B cell (primary cell): ENCODE data around the gene LDHAL6B. TPM values are rescaled to one million over a fixed set of nuclear protein-coding genes. Genes with fewer than 3 reads are reported as not detected.

ENCODE experiments used
- ATAC-seq: fragments of 200-7000 bp; cut with Tn5 transposase; one replicate; pipeline ENCODE4 v1.10.0; 2021; ENCODE audit warnings: low read depth, mild to moderate bottlenecking, moderate number of reproducible peaks, moderate library complexity
- CTCF ChIA-PET: fragments of 350-600 bp; sonication (Branson Sonifier 250); formaldehyde crosslinking; loops from one replicate; lab custom pipeline; 2021; ENCODE audit warnings: antibody characterized with exemption, inconsistent platforms; lab: Charles Lee
- POLR2A ChIA-PET: fragments of 350-600 bp; sonication (Branson Sonifier 250); formaldehyde crosslinking; loops from one replicate; lab custom pipeline; 2021; ENCODE audit warnings: antibody characterized with exemption; lab: Charles Lee
- DNase-seq: peaks from one replicate; pipeline ENCODE4 v3.0.0; 2013
- H2AFZ ChIP-seq: 2 replicates; pipeline ENCODE4 v1.6.1; 2012; ENCODE audit warnings: mild to moderate bottlenecking, low read depth, low read length; ENCODE audit not compliant: insufficient read depth, poor library complexity, severe bottlenecking
- H3K27ac ChIP-seq, 2 donors: 1 replicate in 1 of 2; 2 replicates in 1 of 2; pipeline ENCODE4 v1.5.1; 2012 to 2013; ENCODE audit warnings: low read length in 2 of 2, mild to moderate bottlenecking in 2 of 2, moderate library complexity in 1 of 2
- H3K27me3 ChIP-seq, 4 experiments: fragments of 200-600 bp in 1 of 4; sonication (generic) in 1 of 4; replicated peaks in 1 of 4; 1 replicate in 2 of 4; 2 replicates in 2 of 4; pipeline versions ENCODE4 v1.6.1 to v1.7.0; 2013 to 2016; ENCODE audit warnings: low read length in 3 of 4, mild to moderate bottlenecking in 2 of 4, mixed read lengths in 1 of 4, moderate library complexity in 1 of 4; ENCODE audit not compliant: insufficient read depth in 4 of 4, control insufficient read depth in 3 of 4; ENCODE audit errors: control extremely low read depth in 1 of 4
- H3K36me3 ChIP-seq, 2 experiments: replicated peaks in 1 of 2; 1 replicate in 1 of 2; 2 replicates in 1 of 2; pipeline versions ENCODE4 v1.6.1 to v1.7.1; 2013; ENCODE audit warnings: low read length in 1 of 2; ENCODE audit not compliant: insufficient read depth in 2 of 2, control insufficient read depth in 1 of 2; ENCODE audit errors: control extremely low read depth in 1 of 2, extremely low read depth in 1 of 2
- H3K4me1 ChIP-seq, 2 donors: fragments of 200-600 bp in 1 of 2; sonication (generic) in 1 of 2; 1 replicate in 1 of 2; 2 replicates in 1 of 2; pipeline versions ENCODE4 v1.5.1 to v1.6.1; 2013 to 2017; ENCODE audit warnings: low read length in 2 of 2; ENCODE audit not compliant: control insufficient read depth in 2 of 2, insufficient read depth in 2 of 2
- H3K4me2 ChIP-seq: replicated peaks from 2 replicates; pipeline ENCODE3; 2012; ENCODE audit warnings: mild to moderate bottlenecking, low read depth, low read length; ENCODE audit not compliant: poor library complexity, severe bottlenecking
- H3K4me3 ChIP-seq, 5 experiments: fragments of 200-600 bp in 1 of 5; sonication (generic) in 1 of 5; 1 replicate in 3 of 5; 2 replicates in 2 of 5; pipeline versions ENCODE4 v1.5.1 to v1.7.0; 2011 to 2016; ENCODE audit warnings: low read length in 4 of 5, mild to moderate bottlenecking in 4 of 5, low read depth in 2 of 5, control low read depth in 1 of 5, moderate library complexity in 1 of 5; ENCODE audit not compliant: insufficient read depth in 1 of 5; ENCODE audit errors: control extremely low read depth in 1 of 5, extremely low read depth in 1 of 5
- H3K79me2 ChIP-seq: fragments of 200-600 bp; sonication (generic); one replicate; pipeline ENCODE4 v1.6.0; 2016; ENCODE audit warnings: low read length; ENCODE audit not compliant: control insufficient read depth, insufficient read depth
- H3K9ac ChIP-seq: fragments of 200-600 bp; sonication (generic); 2 replicates; pipeline ENCODE4 v1.6.1; 2017; ENCODE audit warnings: mild to moderate bottlenecking, low read length, moderate library complexity
- H3K9me3 ChIP-seq, 3 donors: one replicate each; pipeline versions ENCODE4 v1.6.1 to v1.7.1; 2013; ENCODE audit warnings: low read length in 2 of 3; ENCODE audit not compliant: control insufficient read depth in 2 of 3, insufficient read depth in 1 of 3; ENCODE audit errors: control extremely low read depth in 1 of 3
- H4K20me1 ChIP-seq: 2 replicates; pipeline ENCODE4 v1.6.0; 2012; ENCODE audit warnings: mild to moderate bottlenecking, low read length; ENCODE audit not compliant: insufficient read depth, control insufficient read depth, poor library complexity, severe bottlenecking
- H3K27ac Mint-ChIP-seq: one replicate; pipeline ENCODE4 v1.8.0; 2021; ENCODE audit warnings: mixed read lengths
- H3K27me3 Mint-ChIP-seq: one replicate; pipeline ENCODE4 v1.8.0; 2021; ENCODE audit warnings: mixed read lengths
- H3K4me1 Mint-ChIP-seq: one replicate; pipeline ENCODE4 v1.8.0; 2021; ENCODE audit warnings: mixed read lengths
- H3K4me3 Mint-ChIP-seq: one replicate; pipeline ENCODE4 v1.8.0; 2021; ENCODE audit warnings: mixed read lengths
- H3K9me3 Mint-ChIP-seq: one replicate; pipeline ENCODE4 v1.8.0; 2022; ENCODE audit warnings: mixed read lengths; ENCODE audit not compliant: insufficient read depth
- CTCF ChIP-seq: fragments of 200-600 bp; IDR thresholded peaks from one replicate; pipeline ENCODE4 v1.8.0; 2022; ENCODE audit warnings: antibody characterized with exemption, mild to moderate bottlenecking
- EZH2 ChIP-seq: IDR thresholded peaks from 2 replicates; pipeline ENCODE4 v1.6.1; 2012; ENCODE audit warnings: borderline replicate concordance, low read depth, mild to moderate bottlenecking, moderate library complexity, low read length; ENCODE audit not compliant: insufficient read depth, poor library complexity, severe bottlenecking
- WGBS: methylation state at CpG from one replicate; pipeline ENCODE4 v1.1.5; 2013; ENCODE audit warnings: missing lambda C conversion rate; ENCODE audit not compliant: insufficient coverage; 5-methylcytosine and 5-hydroxymethylcytosine counted together
- intact Hi-C: fragments of 100-400 bp; cut with micrococcal nuclease; formaldehyde crosslinking; loops from one replicate; pipeline ENCODE4 v1.10.0; 2022
- polyA plus RNA-seq: library from polyadenylated mRNA; depleted of rRNA; stranded (reverse); fragments of >200 nt; gene quantifications from 2 replicates; pipeline ENCODE4 v1.2.3, GENCODE V29; 2012
- total RNA-seq, 2 donors: library from RNA; stranded (reverse); fragments of 120-200 nt in 1 of 2; gene quantifications; 1 replicate in 1 of 2; 2 replicates in 1 of 2; pipeline versions ENCODE4 v1.2.3 to v1.2.4, GENCODE V29; 2013 to 2022

LDHAL6B gene
- total and polyA plus RNA-seq, 2 donors (not counting 1 experiment from before 2014, with no cell fraction given), result not detected

- WGBS, result 0% methylated on average over 2 of the region's 2 CpGs
- peak; percentile 52 for ATAC-seq
- intact Hi-C loops, result loop anchor here (1.0 to 5.0 kb wide), 6 partner anchors 105 to 282 kb away; partner anchors contain the start of gene MYO1E
- Histone ChIP-seq H3K4me3 (no peak overlapping the region), H3K4me1 (peaks cover 30 to 42% of the 10 kb centered on the region in 2 donors), H4K20me1 (peaks cover 6% of the 10 kb centered on the region), H3K27me3 (no peaks in the 10 kb centered on the region), H3K27ac (no peak overlapping the region), H3K9me3 (no peaks in the 10 kb centered on the region), H3K79me2 (peaks cover 79% of the 10 kb centered on the region), H3K4me2 (no peak overlapping the region), H3K36me3 (peaks cover 0 to 14% of the 10 kb centered on the region in 2 experiments), H2AFZ (peak overlapping the region; percentile 3), H3K9ac (no peak overlapping the region)
- Mint-ChIP-seq H3K27me3 (no peaks in the 10 kb centered on the region), H3K4me1 (peaks cover 59% of the 10 kb centered on the region), H3K9me3 (no peaks in the 10 kb centered on the region), H3K4me3 (no peak overlapping the region), H3K27ac (peak overlapping the region; percentile 37)
- ChIA-PET CTCF (interaction anchor here (0.5 to 8.2 kb wide), 54 partner anchors 9 to 295 kb away, joined by 3 to 116 read pairs (median 5); partner anchors contain the start of genes FAM81A and MYO1E), POLR2A (interaction anchor here (0.6 to 1.0 kb wide), 3 partner anchors 12 to 281 kb away, joined by 3 to 5 read pairs (median 3); no protein-coding TSS in a partner anchor)
- peak; percentile 80 for TF ChIP-seq CTCF
- TF ChIP-seq EZH2, result no peak
- DNase-seq, result peak; percentile 81
Observed at GRCh38 chr15:59247364-59247763, 40.7 kb downstream of the LDHAL6B start.

GRCh38 chr15:59249816-59250215 is 43.2 kb downstream of the LDHAL6B start:
- H3K36me3 ChIP-seq, result peaks cover 0 to 8% of the 10 kb centered on the region in 2 experiments
- H3K27ac ChIP-seq, result no peak overlapping the region
- Mint-ChIP-seq H3K9me3 (no peaks in the 10 kb centered on the region), H3K4me3 (peak overlapping the region; percentile 69), H3K4me1 (peaks cover 51% of the 10 kb centered on the region), H3K27ac (peak overlapping the region; percentile 50), H3K27me3 (no peaks in the 10 kb centered on the region)
- H3K27me3 ChIP-seq, result no peaks in the 10 kb centered on the region
- peaks cover 33 to 47% of the 10 kb centered on the region in 2 donors for H3K4me1 ChIP-seq
- DNase-seq (peak; percentile 15), ATAC-seq (no peak)
- no peaks in the 10 kb centered on the region for H3K9me3 ChIP-seq
- ChIA-PET POLR2A (no interaction called here), CTCF (interaction anchor here (1.0 to 8.2 kb wide), 6 partner anchors 9 to 280 kb away, joined by 3 to 116 read pairs (median 32); no protein-coding TSS in a partner anchor)
- 62% methylated on average over 5 of the region's 5 CpGs for WGBS
- intact Hi-C loops, result loop anchor here (5.0 kb wide), 1 partner anchor 102 kb away; no protein-coding TSS in a partner anchor
- no peak overlapping the region for H3K4me3 ChIP-seq
- no peak overlapping the region for H3K9ac ChIP-seq
- H2AFZ ChIP-seq, result no peak overlapping the region
- TF ChIP-seq CTCF (no peak), EZH2 (no peak)
- peak overlapping the region; percentile 62 for H3K4me2 ChIP-seq
- H3K79me2 ChIP-seq, result peaks cover 78% of the 10 kb centered on the region
- peaks cover 6% of the 10 kb centered on the region for H4K20me1 ChIP-seq
